Measurements from ENCODE around the gene MTM1. TPM values are rescaled to one million over a fixed set of nuclear protein-coding genes. Genes with fewer than 3 reads are reported as not detected.

MTM1 gene
- total RNA-seq, 1 donor, result 7.0 TPM

- no peak for DNase-seq (ENCODE audit: low read depth in 2 of 3, low spot score in 2 of 3)
These were observed 131.7 kb downstream of the MTM1 start for GRCh38 chrX:150700107-150700506.

- no peak for DNase-seq (ENCODE audit: low read depth in 2 of 3, low spot score in 2 of 3)
These were observed 133.0 kb downstream of the MTM1 start for GRCh38 chrX:150701377-150701776.

- DNase-seq (ENCODE audit: low read depth in 2 of 3, low spot score in 2 of 3), result no peak
These were observed 134.7 kb downstream of the MTM1 start for GRCh38 chrX:150702966-150703694.

GRCh38 chrX:150703695-150703974 is 135.2 kb downstream of the MTM1 start:
- DNase-seq (ENCODE audit: low read depth in 2 of 3, low spot score in 2 of 3), result no peak

- DNase-seq (ENCODE audit: low read depth in 2 of 3, low spot score in 2 of 3), result no peak
These were observed 135.7 kb downstream of the MTM1 start for GRCh38 chrX:150704030-150704613.

GRCh38 chrX:150712619-150713018 is 144.2 kb downstream of the MTM1 start:
- DNase-seq (ENCODE audit: low read depth in 2 of 3, low spot score in 2 of 3), result no peak

- DNase-seq (ENCODE audit: low read depth in 2 of 3, low spot score in 2 of 3), result no peak
These were observed 146.8 kb downstream of the MTM1 start for GRCh38 chrX:150715184-150715583.

- DNase-seq (ENCODE audit: low read depth in 2 of 3, low spot score in 2 of 3), result no peak
These were observed 151.2 kb downstream of the MTM1 start for GRCh38 chrX:150719621-150720020.

Other genes starting within 250 kb of the MTM1 start
- under 0.01 TPM for gene MAMLD1, start 205.3 kb upstream of the MTM1 start, total RNA-seq
- 13.5 TPM for gene MTMR1, start 124.8 kb downstream of the MTM1 start, total RNA-seq

Data from hematopoietic multipotent progenitor cell (in vitro differentiated cells).